GM04504 (cell line): ENCODE data around the gene PIN1.

Experiments used
- DNase-seq: peaks from one replicate; pipeline ENCODE4 v3.0.0-alpha.2; 2012; ENCODE audit warnings: low read depth

PIN1 gene

DNA sequence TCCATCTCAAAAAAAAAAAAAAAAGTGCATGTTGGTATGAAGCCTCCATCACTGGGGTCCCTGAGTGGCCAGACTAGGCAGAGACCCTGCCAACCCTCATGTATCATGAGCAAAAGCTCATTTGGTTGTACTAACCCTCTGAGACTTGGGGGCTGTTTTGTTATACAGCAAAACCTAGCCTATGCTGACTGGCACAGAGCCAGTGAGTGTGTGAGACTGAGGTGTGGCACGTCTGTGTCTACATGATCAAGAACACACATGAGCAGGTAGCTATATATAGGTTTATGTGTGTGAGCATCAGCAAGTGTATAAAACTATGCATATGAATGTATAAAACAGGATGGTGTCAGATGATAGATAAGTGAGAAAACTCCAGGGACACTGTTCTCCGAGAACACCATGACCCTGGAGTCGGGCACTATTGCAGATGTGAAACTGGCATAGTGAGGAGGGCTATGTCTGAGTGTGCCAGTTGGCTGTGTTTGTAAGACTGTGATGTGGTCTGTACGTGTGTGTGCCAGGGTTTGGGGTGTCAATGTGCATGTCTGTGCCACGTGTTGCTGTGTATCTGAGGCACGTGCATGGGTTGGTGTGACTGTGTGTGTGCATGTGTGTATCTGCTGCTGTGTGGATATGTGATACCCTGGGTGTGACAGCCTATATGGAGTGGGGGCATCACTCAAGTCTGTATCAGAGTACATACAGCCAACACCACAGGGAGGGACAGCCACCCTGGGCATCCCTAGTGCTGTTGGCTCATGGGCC lies 56.7 kb downstream of the PIN1 start:
- no peak for DNase-seq
